Esophagus muscularis mucosa (tissue), 4 donors: ENCODE data around the gene TARP.

Source experiments
- DNase-seq: peaks from one replicate; pipeline ENCODE4 v3.0.0-alpha.2; 2017; ENCODE audit errors: extremely low spot score
- H3K27ac ChIP-seq, 4 donors: fragments of 200-600 bp; sonication (generic); replicated peaks in 1 of 4; 1 replicate in 3 of 4; 2 replicates in 1 of 4; pipeline ENCODE4 v1.5.1; 2016 to 2019; ENCODE audit warnings: mild to moderate bottlenecking in 1 of 4
- H3K27me3 ChIP-seq, 4 donors: fragments of 200-600 bp; sonication (generic); one replicate each; pipeline versions ENCODE4 v1.5.1 to v1.6.0; 2016 to 2019
- H3K36me3 ChIP-seq, 4 donors: fragments of 200-600 bp; sonication (generic); one replicate each; pipeline ENCODE4 v1.5.1; 2016 to 2019
- H3K4me1 ChIP-seq, 4 donors: fragments of 200-600 bp; sonication (generic); one replicate each; pipeline ENCODE4 v1.5.1; 2016 to 2019
- H3K4me3 ChIP-seq, 4 donors: fragments of 200-600 bp; sonication (generic); 1 replicate in 2 of 4; 2 replicates in 2 of 4; pipeline ENCODE4 v1.5.1; 2016 to 2019; ENCODE audit warnings: mild to moderate bottlenecking in 4 of 4, moderate library complexity in 1 of 4
- H3K9me3 ChIP-seq, 4 donors: fragments of 200-600 bp; sonication (generic); 1 replicate in 3 of 4; 2 replicates in 1 of 4; pipeline ENCODE4 v1.5.1; 2016 to 2019
- EP300 ChIP-seq: sonication (generic); formaldehyde crosslinking; IDR thresholded peaks from one replicate; pipeline ENCODE4 v1.6.1; 2017; ENCODE audit warnings: antibody characterized with exemption
- POLR2A ChIP-seq: fragments of 450-650 bp; IDR thresholded peaks from one replicate; pipeline ENCODE4 v1.6.1; 2017; ENCODE audit warnings: antibody characterized with exemption, moderate library complexity, mild to moderate bottlenecking, low read depth
- POLR2AphosphoS5 ChIP-seq, 2 donors: sonication (generic); formaldehyde crosslinking; IDR thresholded peaks; one replicate each; pipeline ENCODE4 v1.6.1; 2017; ENCODE audit warnings: antibody characterized with exemption in 2 of 2
- WGBS: methylation state at CpG from one replicate; pipeline ENCODE4 v1.1.5; 2018; 5-methylcytosine and 5-hydroxymethylcytosine counted together
- intact Hi-C: fragments of 100-400 bp; cut with DNase I; formaldehyde crosslinking; loops from one replicate; pipeline ENCODE4 v1.15.1; 2023
- TF ChIP-seq, protein P1 (sequence below), 3 experiments: fragments of 200-600 bp in 2 of 3; fragments of 450-650 bp in 1 of 3; sonication (generic) in 2 of 3; IDR thresholded peaks; one replicate each; pipeline ENCODE4 v1.5.1; 2017 to 2019; ENCODE audit warnings: antibody characterized with exemption in 3 of 3, mild to moderate bottlenecking in 2 of 3, moderate library complexity in 1 of 3

Gene TARP

GRCh38 chr7:38296059-38296857, 22.8 kb upstream of the TARP start:
- WGBS = 85% methylated on average over 5 of the region's 5 CpGs

DNA sequence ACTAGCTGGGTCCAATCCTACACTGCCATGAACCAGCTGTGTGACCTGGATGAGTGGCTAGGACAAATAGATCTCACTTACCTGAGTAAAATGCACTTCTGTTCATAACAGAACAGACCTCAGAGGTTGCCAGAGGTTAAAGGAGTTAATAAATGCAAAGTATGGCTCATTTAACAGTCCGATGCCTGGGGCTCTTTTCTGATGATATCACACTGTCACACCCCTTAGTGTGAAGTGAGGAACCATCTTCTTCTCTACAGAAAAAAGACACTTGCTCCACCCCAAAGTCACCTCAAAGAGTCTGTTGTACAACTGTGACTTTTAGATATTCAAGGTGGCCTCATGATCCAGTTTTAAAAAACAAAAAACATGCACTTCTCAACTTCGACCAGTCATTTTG, 21.5 kb upstream of the TARP start:
- H3K36me3 ChIP-seq = no peaks in the 10 kb centered on the region
- TF ChIP-seq, protein P1, sequence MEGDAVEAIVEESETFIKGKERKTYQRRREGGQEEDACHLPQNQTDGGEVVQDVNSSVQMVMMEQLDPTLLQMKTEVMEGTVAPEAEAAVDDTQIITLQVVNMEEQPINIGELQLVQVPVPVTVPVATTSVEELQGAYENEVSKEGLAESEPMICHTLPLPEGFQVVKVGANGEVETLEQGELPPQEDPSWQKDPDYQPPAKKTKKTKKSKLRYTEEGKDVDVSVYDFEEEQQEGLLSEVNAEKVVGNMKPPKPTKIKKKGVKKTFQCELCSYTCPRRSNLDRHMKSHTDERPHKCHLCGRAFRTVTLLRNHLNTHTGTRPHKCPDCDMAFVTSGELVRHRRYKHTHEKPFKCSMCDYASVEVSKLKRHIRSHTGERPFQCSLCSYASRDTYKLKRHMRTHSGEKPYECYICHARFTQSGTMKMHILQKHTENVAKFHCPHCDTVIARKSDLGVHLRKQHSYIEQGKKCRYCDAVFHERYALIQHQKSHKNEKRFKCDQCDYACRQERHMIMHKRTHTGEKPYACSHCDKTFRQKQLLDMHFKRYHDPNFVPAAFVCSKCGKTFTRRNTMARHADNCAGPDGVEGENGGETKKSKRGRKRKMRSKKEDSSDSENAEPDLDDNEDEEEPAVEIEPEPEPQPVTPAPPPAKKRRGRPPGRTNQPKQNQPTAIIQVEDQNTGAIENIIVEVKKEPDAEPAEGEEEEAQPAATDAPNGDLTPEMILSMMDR (IDR thresholded peaks at IDR 0.05) = no peak
- TF ChIP-seq POLR2A (no peak), POLR2AphosphoS5 (IDR thresholded peaks at IDR 0.05) (no peak), EP300 (no peak)
- WGBS = 72% methylated on average over 2 of the region's 2 CpGs
- no peaks in the 10 kb centered on the region for H3K27me3 ChIP-seq
- no peaks in the 10 kb centered on the region for H3K4me1 ChIP-seq
- intact Hi-C loops = no loop called here
- no peak for DNase-seq
- H3K27ac ChIP-seq = no peak overlapping the region
- no peak overlapping the region for H3K4me3 ChIP-seq
- no peaks in the 10 kb centered on the region for H3K9me3 ChIP-seq

More at GRCh38 chr7:38296059-38296857, 22.8 kb upstream of the TARP start:
- Histone ChIP-seq H3K9me3 (no peaks in the 10 kb centered on the region), H3K4me1 (no peaks in the 10 kb centered on the region), H3K27ac (no peak overlapping the region), H3K36me3 (no peaks in the 10 kb centered on the region), H3K27me3 (no peaks in the 10 kb centered on the region), H3K4me3 (no peak overlapping the region)
- no peak for DNase-seq
- TF ChIP-seq, protein P1 (IDR thresholded peaks at IDR 0.05) = no peak
- no peak for TF ChIP-seq EP300
- TF ChIP-seq POLR2A = no peak
- no peak for TF ChIP-seq POLR2AphosphoS5 (IDR thresholded peaks at IDR 0.05)
- intact Hi-C loops = no loop called here

DNA sequence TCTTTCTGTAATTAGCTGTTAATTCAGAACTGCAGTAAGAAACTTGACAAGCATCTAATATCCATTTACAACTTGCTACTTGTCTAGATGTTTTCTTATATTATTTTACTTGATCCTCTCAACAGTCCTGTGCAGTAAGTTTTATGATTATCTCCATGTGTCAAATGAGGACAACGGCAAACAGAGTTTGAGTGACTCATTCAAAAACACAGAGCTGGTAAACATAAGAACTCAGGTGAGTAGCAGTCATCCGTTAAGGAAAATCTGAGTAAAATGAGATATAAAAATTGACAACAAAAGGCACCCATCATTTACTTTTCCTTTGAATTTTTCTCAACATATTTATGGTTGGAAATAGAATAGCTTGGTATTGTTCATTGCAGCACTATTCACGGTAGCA, 19.0 kb upstream of the TARP start:
- TF ChIP-seq POLR2A (no peak), POLR2AphosphoS5 (IDR thresholded peaks at IDR 0.05) (no peak), EP300 (no peak)
- TF ChIP-seq, protein P1 (IDR thresholded peaks at IDR 0.05) = no peak
- no peaks in the 10 kb centered on the region for H3K9me3 ChIP-seq
- intact Hi-C loops = no loop called here
- H3K27ac ChIP-seq = no peak overlapping the region
- H3K36me3 ChIP-seq = no peaks in the 10 kb centered on the region
- no peaks in the 10 kb centered on the region for H3K27me3 ChIP-seq
- WGBS = 96% methylated on average over 3 of the region's 3 CpGs
- DNase-seq = no peak
- H3K4me1 ChIP-seq = no peaks in the 10 kb centered on the region
- H3K4me3 ChIP-seq = no peak overlapping the region

DNA sequence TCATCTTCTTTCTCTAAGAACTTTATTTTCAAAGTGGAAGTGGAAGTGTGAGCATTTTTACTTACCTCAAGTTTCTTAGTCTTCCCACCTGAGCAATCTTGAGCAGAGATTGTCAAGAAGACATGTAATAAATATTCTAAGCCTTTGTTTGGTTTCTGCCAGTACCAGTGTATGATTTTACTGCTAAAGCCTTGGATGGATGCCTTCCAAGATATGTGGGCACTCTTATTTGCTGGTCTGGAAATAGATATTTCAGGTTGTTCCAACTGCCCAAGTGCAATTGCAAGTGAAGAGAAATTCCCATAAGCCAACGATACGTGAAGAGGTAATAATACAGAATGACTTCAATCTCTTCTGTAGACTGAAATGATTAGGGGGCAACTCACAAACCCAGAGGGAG, 18.2 kb upstream of the TARP start:
- intact Hi-C loops = no loop called here
- H3K4me3 ChIP-seq = no peak overlapping the region
- TF ChIP-seq POLR2AphosphoS5 (IDR thresholded peaks at IDR 0.05) = no peak
- TF ChIP-seq EP300 = no peak
- TF ChIP-seq POLR2A = no peak
- TF ChIP-seq, protein P1 (IDR thresholded peaks at IDR 0.05) = no peak
- no peaks in the 10 kb centered on the region for H3K27me3 ChIP-seq
- DNase-seq = no peak
- 100% methylated on average over 2 of the region's 2 CpGs for WGBS
- H3K27ac ChIP-seq = no peak overlapping the region
- H3K4me1 ChIP-seq = no peaks in the 10 kb centered on the region
- no peaks in the 10 kb centered on the region for H3K36me3 ChIP-seq
- H3K9me3 ChIP-seq = no peaks in the 10 kb centered on the region
